GM11168 (cell line): ENCODE data around the gene ZBTB25.

Source experiments
- in situ Hi-C: fragments of 300-500 bp; cut with MboI; formaldehyde crosslinking; loops from one replicate; pipeline ENCODE4 v1.12.0; 2022; ENCODE audit warnings: low sequenced_read_pairs; ENCODE audit not compliant: unreplicated experiment

Gene ZBTB25

GRCh38 chr14:64503434-64504309 lies at the start of gene ZBTB25:
TSS of gene ZBTB25 (minus strand) at chr14:64503838. CDS start at chr14:64490533, 13,305 bp downstream.
- in situ Hi-C loops: no loop called here

GRCh38 chr14:64550621-64551333 lies 47.1 kb upstream of the ZBTB25 start:
- in situ Hi-C loops: no loop called here

- in situ Hi-C loops: no loop called here
Measured at GRCh38 chr14:64549791-64550620, 46.4 kb upstream of the ZBTB25 start, which contains the start of gene PPP1R36. TSS of gene PPP1R36 (plus strand) at chr14:64549961. CDS start at chr14:64549998, 37 bp downstream.

- in situ Hi-C loops: no loop called here
Measured at GRCh38 chr14:64549016-64549415, 45.4 kb upstream of the ZBTB25 start.

GRCh38 chr14:64544607-64545312 lies 41.1 kb upstream of the ZBTB25 start:
- in situ Hi-C loops: no loop called here

GRCh38 chr14:64542836-64543201 lies 39.2 kb upstream of the ZBTB25 start:
- in situ Hi-C loops: no loop called here

- in situ Hi-C loops: no loop called here
Measured at GRCh38 chr14:64541972-64542835, 38.6 kb upstream of the ZBTB25 start.

GRCh38 chr14:64541261-64541971 lies 37.8 kb upstream of the ZBTB25 start:
- in situ Hi-C loops: no loop called here

GRCh38 chr14:64540208-64541202 lies 36.9 kb upstream of the ZBTB25 start, which contains the start of gene HSPA2:
TSS of gene HSPA2 (plus strand) at chr14:64540741. CDS start at chr14:64540850, 109 bp downstream.
- in situ Hi-C loops: no loop called here

GRCh38 chr14:64536488-64537245 lies 33.0 kb upstream of the ZBTB25 start:
- in situ Hi-C loops: loop anchor here (10.0 kb wide), 1 partner anchor 98 kb away; no protein-coding TSS in a partner anchor

- in situ Hi-C loops: loop anchor here (10.0 kb wide), 1 partner anchor 103 kb away; no protein-coding TSS in a partner anchor
Measured at GRCh38 chr14:64531567-64531966, 27.9 kb upstream of the ZBTB25 start.

- in situ Hi-C loops: no loop called here
Measured at GRCh38 chr14:64525354-64525753, 21.7 kb upstream of the ZBTB25 start.

GRCh38 chr14:64522591-64523355 lies 19.1 kb upstream of the ZBTB25 start:
- in situ Hi-C loops: no loop called here

GRCh38 chr14:64520699-64521098 lies 17.1 kb upstream of the ZBTB25 start:
- in situ Hi-C loops: no loop called here

- in situ Hi-C loops: no loop called here
Measured at GRCh38 chr14:64518229-64518628, 14.6 kb upstream of the ZBTB25 start.
